ENCODE measurements around the gene SLC12A9. TPM values are rescaled to one million over a fixed set of nuclear protein-coding genes. Genes with fewer than 3 reads are reported as not detected.

The SLC12A9 gene
- total RNA-seq, 1 experiment from 2014 or later: 17.2 TPM

- DNase-seq (ENCODE audit: low read depth): no peak
These were observed 9.1 kb downstream of the SLC12A9 start for GRCh38 chr7:100861616-100861985.

GRCh38 chr7:100863406-100863950 lies 11.0 kb downstream of the SLC12A9 start:
- peak; percentile 98 for DNase-seq (ENCODE audit: low read depth)

GRCh38 chr7:100864263-100864845 lies 11.8 kb downstream of the SLC12A9 start:
- DNase-seq (ENCODE audit: low read depth): no peak

GRCh38 chr7:100865372-100865911 lies 12.9 kb downstream of the SLC12A9 start:
- DNase-seq (ENCODE audit: low read depth): peak; percentile 91

GRCh38 chr7:100865938-100866728 lies 13.6 kb downstream of the SLC12A9 start:
- DNase-seq (ENCODE audit: low read depth): peak; percentile 82

GRCh38 chr7:100866729-100867039 lies 14.2 kb downstream of the SLC12A9 start:
- DNase-seq (ENCODE audit: low read depth): no peak

- peak; percentile 95 for DNase-seq (ENCODE audit: low read depth)
These were observed 14.7 kb downstream of the SLC12A9 start, which contains the start of gene TRIP6 for GRCh38 chr7:100867040-100867775. Gene TRIP6, plus strand, starts transcription at chr7:100867387. Its CDS starts 111 bp downstream, at chr7:100867498.

- no peak for DNase-seq (ENCODE audit: low read depth)
These were observed 15.4 kb downstream of the SLC12A9 start for GRCh38 chr7:100867776-100868485.

GRCh38 chr7:100873599-100874299 lies 21.2 kb downstream of the SLC12A9 start:
- DNase-seq (ENCODE audit: low read depth): no peak

- DNase-seq (ENCODE audit: low read depth): no peak
These were observed 21.7 kb downstream of the SLC12A9 start for GRCh38 chr7:100874300-100874576.

- peak; percentile 98 for DNase-seq (ENCODE audit: low read depth)
These were observed 22.3 kb downstream of the SLC12A9 start, which contains the start of gene SRRT for GRCh38 chr7:100874577-100875355. Gene SRRT, plus strand, starts transcription at chr7:100875103. Its CDS starts 488 bp downstream, at chr7:100875591.

GRCh38 chr7:100875356-100875751 lies 22.8 kb downstream of the SLC12A9 start:
- DNase-seq (ENCODE audit: low read depth): peak; percentile 47

GRCh38 chr7:100878013-100878412 lies 25.5 kb downstream of the SLC12A9 start:
- no peak for DNase-seq (ENCODE audit: low read depth)

GRCh38 chr7:100878685-100879084 lies 26.2 kb downstream of the SLC12A9 start:
- DNase-seq (ENCODE audit: low read depth): no peak

GRCh38 chr7:100879685-100880261 lies 27.3 kb downstream of the SLC12A9 start:
- no peak for DNase-seq (ENCODE audit: low read depth)

- no peak for DNase-seq (ENCODE audit: low read depth)
These were observed 28.1 kb downstream of the SLC12A9 start for GRCh38 chr7:100880645-100881044.

- DNase-seq (ENCODE audit: low read depth): no peak
These were observed 28.6 kb downstream of the SLC12A9 start for GRCh38 chr7:100881136-100881535.

- DNase-seq (ENCODE audit: low read depth): no peak
These were observed 29.7 kb downstream of the SLC12A9 start for GRCh38 chr7:100882201-100882600.

GRCh38 chr7:100882785-100883526 lies 30.4 kb downstream of the SLC12A9 start:
- no peak for DNase-seq (ENCODE audit: low read depth)
